HL-60/S4 (cell line): ENCODE results near the gene TPH1.
"Not testable (repeated sequence)": the region's sequence is repeated elsewhere in the genome, so short reads cannot be mapped to it uniquely, and the experiment has no call there.

Experiments
- in situ Hi-C: fragments of 300-500 bp; cut with MboI; formaldehyde crosslinking; loops from 2 replicates; pipeline ENCODE4 v1.14.3; 2022; ENCODE audit warnings: low sequenced_read_pairs

The TPH1 gene

DNA sequence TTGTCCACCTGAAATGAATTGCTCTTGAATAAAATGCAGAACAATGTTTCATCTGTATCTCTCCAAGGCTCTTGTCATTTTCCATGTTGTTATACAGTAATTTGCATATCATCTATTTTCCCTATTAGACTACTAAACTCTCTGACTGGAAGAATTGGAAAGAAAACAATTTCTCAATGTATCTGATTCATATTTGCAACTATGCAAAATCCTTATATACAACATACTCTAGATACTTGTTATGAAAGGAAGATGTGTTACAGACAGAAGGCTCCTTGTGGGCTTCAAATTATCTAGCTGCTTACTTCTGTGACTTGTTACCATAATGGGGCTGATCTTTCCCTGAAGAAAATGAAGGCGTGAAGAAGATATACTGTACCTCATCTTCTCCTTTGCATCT lies 23.6 kb downstream of the TPH1 start:
- in situ Hi-C loops = no loop called here

GRCh38 chr11:18019650-18020049 lies 26.4 kb downstream of the TPH1 start:
- in situ Hi-C loops = no loop called here

- in situ Hi-C loops = no loop called here
These were observed 29.3 kb downstream of the TPH1 start for GRCh38 chr11:18016789-18017188.

GRCh38 chr11:18014876-18015275 lies 31.2 kb downstream of the TPH1 start:
- in situ Hi-C loops = no loop called here

DNA sequence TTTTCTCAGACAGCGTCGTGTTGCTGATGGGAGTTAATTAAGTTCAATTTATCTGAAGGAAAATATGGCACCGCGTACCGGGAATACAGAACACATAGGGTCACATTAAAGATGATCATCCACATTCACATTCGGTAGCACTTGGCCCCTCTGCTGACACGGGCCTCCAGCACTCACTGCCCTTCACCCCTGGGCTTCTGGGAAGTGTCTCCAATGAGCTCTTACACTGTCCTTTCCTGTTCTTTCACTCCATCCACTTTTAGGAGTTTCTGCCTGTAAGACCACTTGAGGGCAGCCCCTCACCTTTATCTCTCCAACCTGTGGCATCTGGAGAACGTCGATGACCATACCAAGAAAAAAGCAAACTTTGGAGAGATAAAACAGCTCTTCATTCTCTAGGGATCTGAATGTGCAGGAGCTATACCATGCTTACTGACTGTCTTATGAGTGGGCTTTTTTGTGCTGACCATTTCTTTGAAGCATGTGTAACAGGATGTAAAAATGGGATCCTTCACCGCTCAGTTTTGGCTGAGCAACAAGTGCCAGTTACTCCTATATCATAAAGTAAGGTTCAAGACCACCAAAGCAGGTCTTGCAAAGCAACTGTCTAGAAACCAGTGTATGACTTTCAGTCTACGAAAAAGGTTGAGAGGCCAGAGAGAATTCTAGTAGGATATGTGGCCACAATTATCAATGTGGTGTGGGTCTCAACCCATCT lies 32.1 kb downstream of the TPH1 start:
- in situ Hi-C loops = no loop called here

DNA sequence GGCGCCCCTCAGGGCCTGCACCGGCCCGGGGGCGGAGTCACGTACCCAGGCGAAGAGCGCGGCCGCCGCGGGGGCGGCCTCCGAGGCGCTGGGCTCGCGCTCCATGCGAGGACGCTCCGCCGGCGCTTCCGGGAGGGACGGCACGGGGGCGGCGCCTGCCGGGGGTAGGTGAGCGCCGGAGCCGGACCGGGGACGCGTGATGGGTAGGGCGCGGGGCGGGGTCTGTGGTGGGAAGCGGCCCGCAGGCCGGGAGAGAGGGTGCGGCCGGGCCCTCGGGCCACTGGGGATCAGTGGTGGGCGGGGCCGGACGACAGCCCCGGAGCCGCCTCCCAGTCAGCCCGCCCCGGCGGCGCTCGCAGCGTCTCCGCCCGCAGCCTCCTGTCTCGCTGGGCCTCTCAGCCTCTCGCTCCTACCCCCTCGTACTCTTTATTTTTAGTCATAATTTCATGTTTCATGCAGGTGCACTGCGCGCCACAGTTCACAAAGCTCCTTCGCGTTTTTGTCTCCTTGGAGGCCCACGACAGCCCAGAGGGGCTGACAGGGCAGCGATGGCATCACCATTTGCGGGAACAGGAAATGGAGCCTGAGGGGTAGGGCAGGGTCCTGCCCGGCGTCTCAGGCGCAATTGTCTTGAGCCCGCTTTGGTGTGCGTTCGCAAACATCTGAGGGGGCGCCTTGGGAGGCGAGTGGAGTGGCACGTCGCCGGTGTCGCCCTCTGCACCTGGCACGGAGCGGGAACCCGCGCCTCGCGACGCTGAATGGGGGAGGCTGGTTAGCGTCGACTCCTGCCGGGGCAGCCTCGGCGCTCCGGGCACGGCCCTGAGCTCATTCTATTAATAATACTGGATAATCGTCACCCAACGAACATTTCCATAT lies 32.9 kb downstream of the TPH1 start, which contains the start of gene SERGEF:
SERGEF (minus strand) TSS at position 142 of the 876 bp plus-strand sequence; CDS start at position 105, 37 bp downstream.
- in situ Hi-C loops = no loop called here

DNA sequence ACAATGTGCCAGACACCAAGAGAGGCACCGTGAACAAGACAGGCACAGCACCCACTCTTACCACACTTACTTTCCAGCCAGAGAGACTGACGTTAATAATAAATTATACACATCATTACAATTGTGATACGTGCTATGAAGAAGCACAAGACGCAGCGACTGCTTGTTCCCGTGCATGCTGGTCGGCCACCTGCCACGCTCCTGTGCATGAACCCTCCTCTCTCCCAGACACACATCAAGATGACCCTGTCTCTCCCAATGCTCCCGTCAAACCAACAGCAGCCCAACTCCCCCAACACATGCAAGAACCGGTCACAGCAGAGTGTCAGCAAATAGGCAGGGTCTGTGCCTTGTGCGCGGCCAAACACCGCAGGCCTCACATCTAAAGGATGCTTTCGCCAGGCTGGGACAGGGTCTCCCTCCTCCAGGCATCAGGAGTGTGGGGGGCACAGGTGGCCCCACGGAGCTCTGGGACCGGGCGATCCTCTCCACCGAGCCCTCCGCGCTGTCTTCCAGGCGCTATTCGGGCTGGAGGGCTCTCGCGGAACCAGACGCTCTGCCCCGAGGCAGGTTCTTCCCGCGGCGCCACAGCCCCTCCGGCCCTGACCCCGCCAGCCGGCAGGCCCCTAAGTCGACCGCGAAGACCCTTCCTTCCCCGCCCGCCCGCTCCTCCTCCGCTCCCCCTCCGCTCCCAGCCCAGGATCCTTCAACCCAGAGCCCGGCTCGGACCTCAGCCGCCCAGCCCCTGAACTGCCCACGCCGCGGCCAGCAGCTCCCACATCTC lies 33.8 kb downstream of the TPH1 start:
- in situ Hi-C loops = no loop called here

- in situ Hi-C loops = no loop called here
These were observed 34.4 kb downstream of the TPH1 start for GRCh38 chr11:18011633-18012032.

GRCh38 chr11:18010977-18011586 lies 35.0 kb downstream of the TPH1 start:
- in situ Hi-C loops = no loop called here

DNA sequence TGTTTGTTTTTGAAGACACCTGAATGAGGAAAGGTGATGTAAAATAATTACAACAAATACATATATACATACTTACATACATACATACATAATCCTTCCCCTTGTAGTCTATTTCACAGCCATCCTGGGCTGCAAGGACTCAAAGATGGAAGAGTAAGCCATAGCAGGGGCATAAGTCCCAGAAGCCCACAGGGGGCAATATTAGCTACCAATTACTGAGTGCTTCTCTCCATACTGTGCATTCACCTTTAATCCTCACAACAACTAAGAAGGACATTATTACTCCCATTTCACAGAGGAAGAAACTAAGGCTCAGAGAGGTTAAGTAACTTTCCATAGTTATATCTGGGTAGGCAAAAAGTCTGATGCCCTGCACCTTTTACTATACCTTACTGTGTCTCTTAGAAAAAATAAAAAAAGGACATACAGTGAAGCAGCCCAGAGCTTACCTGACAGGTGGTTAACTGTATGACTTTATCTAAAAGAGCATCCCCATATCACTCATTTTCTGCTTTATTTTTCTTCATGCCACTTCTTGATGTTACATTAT lies 35.9 kb downstream of the TPH1 start:
- in situ Hi-C loops = no loop called here

DNA sequence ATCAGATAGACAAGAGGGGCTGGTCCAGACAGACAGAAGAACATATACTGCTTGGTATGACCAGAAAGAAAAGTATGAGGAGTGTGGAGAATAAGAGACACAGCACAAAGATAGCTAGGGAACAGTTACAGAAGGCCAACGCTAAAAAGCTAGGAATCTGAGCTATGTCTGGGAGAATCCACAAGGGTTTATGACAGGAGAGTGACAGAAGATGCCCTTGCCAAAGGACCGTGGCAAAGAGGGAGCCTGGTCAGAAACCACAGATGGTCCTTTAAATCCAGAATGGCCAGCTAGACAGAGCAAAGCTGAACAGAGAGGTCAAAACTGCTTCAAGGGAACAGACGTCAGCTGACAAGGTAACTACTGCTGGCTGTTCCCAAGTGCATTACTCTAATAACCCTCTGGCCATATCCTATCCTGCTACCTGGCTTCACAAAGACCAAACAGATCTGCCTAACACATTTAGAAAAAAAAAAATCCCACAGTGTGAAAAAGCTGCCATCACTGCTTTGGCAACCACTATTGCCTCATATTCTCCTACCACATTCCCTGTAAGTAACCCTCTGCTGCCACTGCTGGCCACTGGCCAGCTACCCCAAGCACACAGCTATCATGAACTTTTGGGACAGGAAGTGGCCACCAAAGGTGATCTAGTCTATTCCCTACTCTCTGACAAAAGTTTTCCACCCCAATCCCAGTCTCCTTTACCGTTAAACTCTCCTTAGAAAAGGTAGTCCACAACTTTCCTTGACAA lies 40.5 kb downstream of the TPH1 start:
- in situ Hi-C loops = no loop called here

GRCh38 chr11:18001191-18001590 lies 44.9 kb downstream of the TPH1 start:
- in situ Hi-C loops = no loop called here

DNA sequence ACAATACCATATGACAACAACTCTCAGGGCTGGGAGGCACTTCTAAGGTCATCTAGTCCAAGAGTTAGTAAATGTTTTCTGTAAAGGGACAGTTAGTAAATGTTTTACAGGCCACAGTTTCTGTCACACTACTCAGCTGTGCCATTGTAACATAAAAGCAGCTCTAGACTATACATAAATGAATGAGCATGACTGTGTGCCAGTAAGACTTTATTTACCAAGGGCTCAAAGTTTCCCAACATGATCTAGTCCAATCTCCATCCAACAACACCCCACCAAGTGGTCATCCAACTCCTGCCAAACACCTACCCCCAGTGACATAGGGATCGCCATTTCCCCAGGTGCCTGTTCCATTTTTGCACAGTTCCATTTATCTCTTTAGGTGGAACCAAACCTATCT lies 45.3 kb downstream of the TPH1 start:
- in situ Hi-C loops = no loop called here

DNA sequence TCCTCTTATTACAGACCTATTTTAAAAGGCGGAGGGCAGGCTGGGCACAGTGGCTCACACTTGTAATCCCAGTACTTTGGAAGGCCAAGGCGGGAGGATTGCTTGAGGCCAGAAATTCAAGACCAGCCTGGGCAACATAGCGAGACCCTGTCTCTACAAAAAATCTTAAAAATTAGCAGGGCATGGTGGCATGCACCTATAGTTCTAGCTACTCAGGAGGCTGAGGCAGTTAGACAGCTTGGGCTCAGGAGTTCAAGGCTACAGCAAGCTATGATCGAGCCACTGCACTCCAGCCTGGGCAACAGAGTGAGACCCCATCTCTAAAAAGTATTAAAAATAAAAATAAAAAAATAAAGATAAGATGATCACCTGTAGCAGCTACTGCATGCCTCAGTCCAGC lies 45.9 kb downstream of the TPH1 start:
- in situ Hi-C loops = not testable (repeated sequence)
